GM21737 (cell line): ENCODE data around the gene LRRN3.
A peak's percentile ranks its signal among the peaks of the same experiment; 100 is the strongest.

Source experiments
- ATAC-seq: cut with Tn5 transposase; IDR thresholded peaks from one replicate; pipeline ENCODE4 v1.9.1; 2021; ENCODE audit warnings: mild to moderate bottlenecking, moderate library complexity; ENCODE audit not compliant: unreplicated experiment

LRRN3 gene

DNA sequence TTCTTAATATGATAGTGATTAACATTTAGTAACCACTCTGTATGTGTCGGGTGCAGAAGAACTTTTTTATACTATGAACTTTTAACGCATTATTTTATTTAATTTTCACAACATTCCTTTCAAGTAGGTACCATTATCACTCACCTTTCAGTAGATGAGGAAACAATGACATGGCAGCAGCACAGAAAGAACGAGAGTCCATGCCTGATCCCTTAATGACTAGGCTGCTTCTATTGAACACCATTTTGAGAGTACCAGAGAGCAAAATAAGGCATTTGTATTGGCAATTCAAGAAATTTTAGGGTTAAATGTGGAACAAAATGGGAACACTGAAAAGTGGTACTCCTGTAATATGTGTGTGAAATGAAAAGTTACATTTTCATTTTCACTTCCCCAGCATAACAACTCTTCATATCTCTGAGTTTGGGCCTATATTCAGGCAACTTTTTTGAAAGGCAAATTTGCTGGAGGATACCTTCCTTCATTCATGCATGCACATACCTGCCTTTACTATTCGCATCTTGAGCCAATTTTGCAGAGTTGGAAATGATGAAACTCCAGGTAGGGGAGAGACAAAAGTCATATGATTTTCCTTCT is 12.8 kb downstream of the LRRN3 start:
- peak; percentile 71 for ATAC-seq

DNA sequence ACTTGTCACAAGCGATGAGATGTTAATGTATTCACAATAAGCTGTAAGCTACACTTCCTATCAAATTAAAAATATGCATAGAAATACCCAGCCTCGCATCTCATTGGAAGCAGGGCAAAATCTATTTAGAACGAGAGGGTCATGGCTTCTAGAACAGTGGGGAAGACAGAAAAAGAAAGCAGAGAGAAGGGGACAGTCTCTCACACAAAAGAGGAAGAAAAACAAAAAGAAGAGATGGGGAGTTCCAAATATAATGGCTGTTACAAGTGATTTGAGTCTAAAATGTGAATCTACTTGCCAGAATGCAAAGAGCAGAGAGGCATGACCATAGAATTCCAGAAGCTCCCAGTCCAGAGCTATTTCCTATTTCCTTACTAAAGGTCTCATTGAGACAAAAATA is 13.8 kb downstream of the LRRN3 start:
- no peak for ATAC-seq

DNA sequence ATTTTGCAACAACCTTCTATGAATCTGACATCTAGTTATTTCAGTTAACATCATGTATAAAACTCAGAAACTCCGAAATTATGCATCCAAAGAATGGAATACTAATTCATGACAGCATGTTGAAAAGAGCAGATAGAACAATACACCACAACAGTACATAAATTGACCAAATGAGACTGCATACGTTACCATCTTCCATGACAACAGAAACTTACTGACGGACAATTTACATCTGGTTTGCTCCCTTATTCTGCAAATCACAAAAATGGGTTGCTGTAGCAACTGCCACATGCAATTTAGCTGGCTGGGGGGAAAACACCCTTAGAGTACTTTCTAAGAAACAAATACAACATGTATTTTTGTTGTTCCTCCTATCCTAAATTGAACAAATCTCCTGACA is 14.3 kb downstream of the LRRN3 start:
- ATAC-seq, result no peak

DNA sequence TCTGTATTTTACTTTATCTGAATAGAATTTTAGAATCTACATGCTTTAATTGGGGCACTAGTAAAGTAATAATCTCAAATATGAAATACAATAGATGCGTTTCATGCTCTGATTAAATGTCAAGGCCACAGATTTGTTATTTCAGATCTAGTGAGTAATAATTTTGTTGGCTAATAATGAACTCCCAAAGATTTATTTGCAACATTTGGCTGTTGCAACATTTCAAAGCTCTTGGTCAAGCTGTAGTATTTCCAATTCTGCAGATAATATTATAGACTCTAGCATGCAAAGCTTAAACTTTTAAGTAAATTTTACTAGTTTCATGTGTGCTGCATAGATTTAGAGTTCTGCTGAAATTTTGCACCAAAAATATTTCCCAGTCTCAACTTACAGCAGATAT is 16.7 kb downstream of the LRRN3 start:
- ATAC-seq, result no peak

GRCh38 chr7:111108000-111108399 is 17.1 kb downstream of the LRRN3 start:
- no peak for ATAC-seq

- no peak for ATAC-seq
Measured at GRCh38 chr7:111108496-111108895, 17.6 kb downstream of the LRRN3 start.

- ATAC-seq, result no peak
Measured at GRCh38 chr7:111112439-111112838, 21.5 kb downstream of the LRRN3 start.

DNA sequence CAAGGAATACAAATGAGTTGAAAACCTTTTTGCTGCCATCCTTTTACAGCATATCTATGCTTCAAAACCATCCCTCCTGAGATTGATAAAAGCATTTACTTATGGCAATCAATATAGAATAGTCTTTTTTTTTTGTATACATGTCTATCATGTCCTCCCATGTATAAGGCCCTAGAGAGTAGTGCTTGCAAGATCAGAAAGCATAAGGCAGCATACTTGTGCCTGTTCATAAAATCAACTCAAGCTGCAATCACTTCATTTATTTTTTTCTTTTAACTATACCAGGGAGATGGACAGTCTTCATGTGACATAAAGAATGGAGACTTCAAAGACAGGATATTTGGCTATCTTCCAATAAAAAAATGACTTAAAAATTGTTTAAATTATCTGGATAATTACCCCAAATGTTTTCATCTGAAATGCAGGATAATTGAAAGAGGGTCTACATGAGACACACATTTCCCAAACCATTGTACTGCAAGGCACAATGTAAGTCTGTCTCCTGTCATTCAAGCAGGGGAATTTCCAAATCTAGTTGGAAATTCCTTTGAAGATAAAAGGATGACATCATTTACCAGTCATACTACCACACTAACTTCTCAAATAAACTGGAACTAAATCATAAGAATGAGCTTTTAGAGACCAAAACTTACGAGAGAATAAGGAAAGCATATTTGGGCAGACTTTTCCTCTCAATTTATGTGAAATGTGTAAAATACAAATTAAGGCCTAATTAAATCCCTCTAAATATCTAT is 22.5 kb downstream of the LRRN3 start:
- ATAC-seq, result no peak

DNA sequence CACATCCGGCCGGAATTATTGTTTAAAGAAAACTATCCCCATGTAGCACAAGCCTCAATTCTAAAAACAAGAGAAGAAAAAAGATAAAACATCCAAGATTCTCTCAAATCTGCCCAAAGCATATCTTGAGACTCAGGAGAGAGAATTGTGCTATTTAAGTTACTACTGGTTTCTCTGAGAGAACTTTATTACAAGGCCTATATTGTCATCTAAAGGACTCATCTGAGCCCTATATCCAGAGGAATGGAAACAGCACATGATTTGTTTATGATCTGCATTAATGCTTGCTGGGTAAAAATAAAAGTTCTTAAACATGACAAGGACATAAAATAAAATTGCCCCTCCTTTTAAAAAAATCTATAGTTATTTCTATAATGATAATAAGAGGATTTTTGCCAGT is 25.0 kb downstream of the LRRN3 start:
- ATAC-seq, result no peak

DNA sequence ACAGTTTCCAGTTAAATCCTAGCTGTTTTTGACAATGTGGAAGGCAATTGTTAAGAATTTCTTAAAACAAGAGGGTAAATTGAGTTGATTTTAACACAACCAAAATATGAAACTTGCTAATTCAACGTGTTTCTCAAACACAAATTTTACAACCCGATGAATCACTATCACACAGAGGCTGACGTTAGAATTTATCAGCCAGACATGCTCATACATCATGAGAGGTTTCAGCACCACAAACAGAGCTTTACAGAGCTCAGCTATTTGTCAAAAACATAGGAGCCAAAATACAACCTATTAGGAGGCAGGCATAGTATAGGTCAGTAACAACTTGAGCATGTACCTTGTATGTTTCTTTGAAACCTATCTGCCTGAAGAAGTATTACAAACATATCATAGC is 36.1 kb downstream of the LRRN3 start:
- no peak for ATAC-seq

DNA sequence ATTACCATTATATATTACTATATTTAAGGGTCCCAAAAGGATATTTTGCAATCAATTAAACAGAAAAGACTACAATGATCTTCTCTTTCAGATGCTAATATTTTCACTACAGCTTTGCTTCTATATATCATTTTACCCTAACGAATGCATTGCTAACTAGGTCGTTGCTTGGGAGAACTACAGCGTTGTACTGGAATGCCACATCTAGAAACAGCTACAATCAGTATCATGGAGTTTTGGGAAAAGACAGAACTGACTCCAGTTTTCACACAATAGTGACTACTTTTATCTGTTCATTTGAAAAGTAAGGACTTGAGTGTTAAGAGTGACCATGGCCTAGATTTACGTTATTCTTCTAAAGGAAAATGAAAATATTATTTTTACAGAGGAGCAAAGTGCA is 38.5 kb downstream of the LRRN3 start:
- ATAC-seq, result no peak

DNA sequence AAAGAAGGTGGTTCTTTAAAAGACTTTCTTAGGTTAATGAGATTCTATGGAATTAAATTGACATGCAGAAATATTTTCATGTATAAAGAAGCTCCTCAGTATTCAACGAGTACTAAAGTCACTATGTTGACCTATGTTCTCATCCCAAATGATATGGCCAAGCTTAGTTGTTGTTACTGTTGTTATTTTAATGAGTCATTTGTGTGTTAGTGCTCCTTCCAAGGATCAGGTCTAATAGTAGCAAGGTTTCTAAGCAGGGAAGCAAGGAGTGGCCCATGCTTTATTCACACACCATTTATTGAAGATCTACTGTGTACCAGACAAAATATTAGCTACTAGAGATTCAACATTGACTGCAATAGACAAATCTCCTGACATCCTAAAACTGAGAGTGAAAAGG is 41.9 kb downstream of the LRRN3 start:
- ATAC-seq, result no peak

DNA sequence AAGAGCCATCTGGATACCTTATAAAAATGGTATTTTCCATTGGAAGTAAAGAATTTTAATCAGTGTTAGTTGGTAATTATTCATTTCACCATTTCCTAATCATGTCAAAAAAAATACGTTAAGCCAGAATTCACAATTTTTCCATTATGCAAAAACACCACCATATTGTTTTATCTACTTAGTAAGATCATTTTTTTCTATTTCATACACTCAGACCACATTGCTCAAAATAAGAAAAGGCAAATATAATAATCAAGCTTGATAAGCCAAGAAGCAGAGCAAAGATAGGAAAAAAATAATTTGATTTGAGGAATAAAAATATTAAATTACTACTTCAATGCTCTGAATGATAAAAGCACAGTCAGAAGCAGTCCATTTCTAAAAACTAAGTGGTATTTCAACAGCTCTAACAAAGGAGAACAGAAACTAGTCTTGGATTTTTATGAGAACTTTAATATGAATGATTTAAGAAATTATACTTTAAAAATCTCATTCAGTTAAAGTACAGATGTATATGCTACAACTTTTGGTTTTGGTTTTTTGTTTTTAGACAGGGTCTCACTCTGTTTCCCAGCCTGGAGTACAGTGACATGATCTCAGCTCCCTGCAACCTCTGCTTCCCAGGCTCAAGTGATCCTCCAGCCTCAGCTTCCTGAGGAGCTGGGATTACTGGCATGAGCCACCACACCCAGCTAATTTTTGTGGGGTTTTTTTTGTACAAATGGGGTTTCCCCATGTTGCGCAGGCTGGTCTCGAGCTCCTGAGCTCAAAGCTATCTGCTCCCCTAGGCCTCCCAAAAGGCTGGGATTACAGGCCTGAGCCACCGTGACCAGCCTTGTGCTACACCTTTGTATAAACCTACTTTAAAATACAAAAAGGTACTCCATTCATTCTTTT is 46.6 kb downstream of the LRRN3 start:
- peak; percentile 59 for ATAC-seq

DNA sequence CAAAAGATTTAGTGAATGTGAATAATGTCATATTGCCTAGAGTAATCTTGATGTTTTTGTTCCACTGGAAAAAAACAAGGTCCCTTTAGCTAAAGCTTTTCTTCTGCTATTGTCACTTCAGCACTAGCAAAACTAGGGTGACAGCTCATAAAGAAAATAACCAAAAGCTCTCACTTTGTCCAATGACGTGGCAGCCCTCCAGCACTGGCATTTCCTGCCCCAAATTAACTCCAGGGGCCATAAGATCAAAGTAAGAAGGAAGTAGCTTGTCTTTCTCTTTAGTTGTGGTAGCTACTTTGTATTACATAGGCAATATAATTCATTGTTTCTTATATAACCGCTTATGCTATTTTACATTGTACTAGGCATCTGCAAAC is 47.3 kb downstream of the LRRN3 start:
- peak; percentile 98 for ATAC-seq

- no peak for ATAC-seq
Measured at GRCh38 chr7:111138586-111138985, 47.7 kb downstream of the LRRN3 start.

GRCh38 chr7:111140091-111140865 is 49.4 kb downstream of the LRRN3 start:
- no peak for ATAC-seq

DNA sequence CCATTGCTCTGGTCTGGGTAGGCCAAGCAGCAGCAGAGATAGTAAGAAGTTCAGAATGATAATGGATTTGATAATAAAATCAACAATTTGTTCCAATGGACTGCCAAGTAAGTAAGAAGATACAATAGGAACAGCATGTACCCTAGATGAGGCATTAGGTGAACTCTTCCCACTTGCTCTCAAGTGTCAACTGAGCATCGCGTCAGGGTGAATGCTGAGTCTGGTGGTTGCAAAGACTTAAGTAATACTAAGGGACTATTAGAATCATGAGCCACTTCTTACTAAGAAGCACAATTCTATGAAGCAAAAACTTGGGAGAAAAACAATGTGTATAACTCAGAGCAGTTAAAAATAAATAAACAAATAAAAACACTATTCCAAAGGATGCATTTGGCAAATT is 54.5 kb downstream of the LRRN3 start:
- ATAC-seq, result no peak

DNA sequence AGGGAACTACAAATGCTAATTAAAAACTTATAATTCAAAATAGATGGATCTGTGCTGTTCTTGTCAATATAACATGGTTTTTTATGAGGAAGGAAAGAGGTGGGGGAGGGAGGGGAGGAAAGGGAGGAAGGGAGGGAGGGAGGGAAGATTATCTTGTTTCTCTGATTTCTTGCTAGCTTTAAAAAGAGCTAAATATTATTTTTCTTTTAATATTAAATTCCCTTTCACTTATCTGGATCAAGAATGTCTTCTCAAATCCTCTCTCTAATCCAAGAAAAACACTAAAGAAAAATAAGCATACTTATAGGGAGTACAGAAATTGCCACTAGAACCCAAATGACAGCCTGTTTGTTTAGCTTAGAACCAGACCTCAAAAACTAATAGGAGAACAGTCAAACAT is 55.2 kb downstream of the LRRN3 start:
- ATAC-seq, result no peak

GRCh38 chr7:111147708-111148533 is 57.0 kb downstream of the LRRN3 start:
- no peak for ATAC-seq

DNA sequence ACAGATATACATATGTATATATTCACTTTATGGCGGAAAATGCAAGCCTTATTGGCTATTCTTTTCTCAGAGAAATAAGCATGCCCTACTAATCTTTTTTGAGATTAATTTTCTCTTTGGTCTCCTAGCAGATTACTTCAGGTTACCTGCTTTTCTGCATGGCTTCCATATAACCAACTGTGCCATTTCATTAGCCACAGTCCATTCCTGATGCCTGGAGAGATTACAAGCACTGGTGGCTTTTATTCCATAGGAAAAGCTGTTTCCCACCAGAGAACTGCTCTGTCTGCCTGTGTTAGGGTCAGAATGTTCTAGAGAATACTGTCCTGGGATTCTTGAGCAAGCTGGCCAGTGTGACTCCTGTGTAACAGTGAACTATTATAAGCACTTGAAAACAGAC is 59.8 kb downstream of the LRRN3 start:
- ATAC-seq, result no peak
